ENCODE data around the gene SMNDC1.

Gene SMNDC1

DNA sequence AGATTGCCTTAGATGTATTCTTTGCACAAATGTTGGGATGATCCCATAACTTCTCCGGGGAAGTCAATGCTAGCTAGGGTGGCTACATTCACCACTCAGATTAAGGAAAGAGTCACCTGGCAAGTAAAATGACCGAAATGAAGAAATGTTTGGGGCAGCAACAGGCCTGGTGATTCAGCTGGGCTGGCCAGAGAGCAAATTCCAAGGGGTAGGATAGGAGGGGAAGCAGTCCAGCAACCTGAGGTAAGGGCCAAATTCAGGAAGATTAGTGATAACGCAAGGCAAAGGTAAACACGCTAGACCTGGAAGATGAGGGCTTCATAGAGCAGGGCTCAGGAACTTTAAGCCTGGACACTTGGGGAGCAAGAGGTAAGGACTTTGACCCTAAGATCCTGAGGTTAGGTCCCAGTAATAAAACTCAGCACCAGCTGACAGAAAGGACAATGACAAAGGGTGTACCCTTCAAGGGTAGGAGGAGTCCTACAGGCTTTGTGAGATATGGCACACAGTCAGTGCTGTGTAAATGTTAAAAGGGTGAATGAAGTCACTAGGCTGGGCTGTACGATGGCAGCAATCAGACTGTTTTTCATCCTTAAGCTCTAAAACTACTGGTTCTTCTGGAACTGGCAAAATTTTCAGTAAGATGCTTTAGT, 22.7 kb upstream of the SMNDC1 start:
- no peak overlapping the region for H3K27ac ChIP-seq
- TF ChIP-seq, protein P1, sequence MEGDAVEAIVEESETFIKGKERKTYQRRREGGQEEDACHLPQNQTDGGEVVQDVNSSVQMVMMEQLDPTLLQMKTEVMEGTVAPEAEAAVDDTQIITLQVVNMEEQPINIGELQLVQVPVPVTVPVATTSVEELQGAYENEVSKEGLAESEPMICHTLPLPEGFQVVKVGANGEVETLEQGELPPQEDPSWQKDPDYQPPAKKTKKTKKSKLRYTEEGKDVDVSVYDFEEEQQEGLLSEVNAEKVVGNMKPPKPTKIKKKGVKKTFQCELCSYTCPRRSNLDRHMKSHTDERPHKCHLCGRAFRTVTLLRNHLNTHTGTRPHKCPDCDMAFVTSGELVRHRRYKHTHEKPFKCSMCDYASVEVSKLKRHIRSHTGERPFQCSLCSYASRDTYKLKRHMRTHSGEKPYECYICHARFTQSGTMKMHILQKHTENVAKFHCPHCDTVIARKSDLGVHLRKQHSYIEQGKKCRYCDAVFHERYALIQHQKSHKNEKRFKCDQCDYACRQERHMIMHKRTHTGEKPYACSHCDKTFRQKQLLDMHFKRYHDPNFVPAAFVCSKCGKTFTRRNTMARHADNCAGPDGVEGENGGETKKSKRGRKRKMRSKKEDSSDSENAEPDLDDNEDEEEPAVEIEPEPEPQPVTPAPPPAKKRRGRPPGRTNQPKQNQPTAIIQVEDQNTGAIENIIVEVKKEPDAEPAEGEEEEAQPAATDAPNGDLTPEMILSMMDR (conservative IDR thresholded peaks at IDR 0.05), result no peak
- no peak for TF ChIP-seq ZFX (IDR thresholded peaks at IDR 0.05)

DNA sequence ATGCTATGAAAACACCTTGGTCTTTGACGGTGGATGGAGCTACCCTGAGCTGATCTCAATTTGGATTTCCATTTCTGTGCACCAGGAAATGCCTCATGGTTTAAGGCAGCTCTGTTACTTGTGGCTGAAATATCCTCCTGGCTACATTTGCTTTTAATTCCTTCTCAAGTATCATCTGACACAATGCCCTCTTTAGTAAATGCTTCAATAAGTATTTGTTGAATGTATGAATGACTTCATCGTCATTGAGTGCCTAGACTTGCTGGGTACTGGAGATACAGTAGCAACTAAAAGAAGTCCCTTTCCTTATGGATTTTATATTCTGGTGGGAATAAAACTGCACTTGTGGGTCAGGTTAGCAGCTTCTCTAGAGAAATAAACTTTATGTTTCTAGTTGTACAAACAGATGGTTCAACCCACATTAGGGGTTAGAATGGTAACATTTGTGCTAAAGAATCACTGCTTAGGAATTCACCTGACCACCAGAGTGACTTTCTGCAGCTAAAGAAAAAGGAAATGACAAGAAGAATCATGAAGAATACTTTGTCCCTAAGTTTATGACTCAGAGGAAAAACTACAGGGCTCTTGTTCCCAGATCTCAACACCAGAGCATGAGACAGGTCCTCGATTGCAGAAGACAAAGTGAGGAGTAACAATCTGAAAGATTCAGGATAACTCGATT, 21.8 kb upstream of the SMNDC1 start:
- TF ChIP-seq, protein P1 (conservative IDR thresholded peaks at IDR 0.05), result no peak
- no peak for TF ChIP-seq ZFX (IDR thresholded peaks at IDR 0.05)
- H3K27ac ChIP-seq, result no peak overlapping the region

- TF ChIP-seq, protein P1 (conservative IDR thresholded peaks at IDR 0.05), result no peak
- no peak for TF ChIP-seq ZFX (IDR thresholded peaks at IDR 0.05)
- H3K27ac ChIP-seq, result no peak overlapping the region
Measured at GRCh38 chr10:110324805-110325280, 20.1 kb upstream of the SMNDC1 start.

DNA sequence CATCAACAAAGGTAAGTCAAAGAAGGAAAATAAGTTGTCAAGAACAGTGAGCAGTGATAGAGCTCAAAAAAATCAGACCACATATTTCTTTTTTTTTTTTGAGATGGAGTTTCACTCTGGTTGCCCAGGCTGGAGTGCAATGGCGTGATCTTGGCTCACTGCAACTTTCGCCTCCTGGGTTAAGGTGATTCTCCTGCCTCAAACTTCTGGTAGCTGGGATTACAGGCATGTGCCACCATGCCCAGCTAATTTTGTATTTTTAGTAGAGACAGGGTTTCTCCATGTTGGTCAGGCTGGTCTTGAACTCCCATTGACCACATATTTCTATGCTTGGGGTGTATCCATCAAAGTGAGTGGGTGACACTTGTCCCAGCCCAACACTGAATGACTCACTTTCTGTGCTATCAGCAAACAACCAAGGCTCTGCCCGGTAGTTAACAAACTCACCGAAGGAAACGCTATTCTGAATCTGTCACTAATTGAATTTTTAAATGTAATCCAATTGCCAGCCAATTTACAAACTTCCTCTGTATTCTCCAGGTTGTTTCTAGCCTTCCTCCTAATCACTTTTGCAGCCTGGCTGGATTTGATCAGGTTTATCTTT, 19.6 kb upstream of the SMNDC1 start:
- no peak overlapping the region for H3K27ac ChIP-seq
- TF ChIP-seq, protein P1 (conservative IDR thresholded peaks at IDR 0.05), result no peak
- TF ChIP-seq ZFX (IDR thresholded peaks at IDR 0.05), result no peak

DNA sequence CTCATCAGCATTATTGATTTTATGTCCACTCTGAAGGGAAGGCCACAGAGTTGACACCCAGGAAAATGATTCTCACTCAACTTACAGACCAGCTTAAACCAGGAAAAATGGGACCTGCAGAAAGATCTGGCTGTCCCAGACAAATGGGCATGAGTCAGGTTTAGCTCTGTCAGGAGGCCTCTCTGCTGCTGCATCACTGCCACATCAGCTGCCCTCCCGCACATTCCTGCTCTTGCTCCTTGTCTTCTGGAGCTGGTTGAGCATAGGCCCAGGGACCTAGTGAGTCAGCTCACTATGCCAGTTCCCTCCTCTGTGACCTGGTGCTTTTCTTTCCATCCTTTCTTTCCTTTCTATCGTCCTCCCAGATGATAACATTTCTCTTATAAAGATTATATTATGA, 18.8 kb upstream of the SMNDC1 start:
- TF ChIP-seq, protein P1 (conservative IDR thresholded peaks at IDR 0.05), result no peak
- no peak for TF ChIP-seq ZFX (IDR thresholded peaks at IDR 0.05)
- no peak overlapping the region for H3K27ac ChIP-seq

GRCh38 chr10:110321869-110322620, 17.3 kb upstream of the SMNDC1 start:
- no peak overlapping the region for H3K27ac ChIP-seq
- TF ChIP-seq, protein P1 (conservative IDR thresholded peaks at IDR 0.05), result no peak
- no peak for TF ChIP-seq ZFX (IDR thresholded peaks at IDR 0.05)

Measured in C4-2B (cell line).